CMK (cell line): ENCODE data around the gene SPTY2D1.
"Not testable (repeated sequence)": the region's sequence is repeated elsewhere in the genome, so short reads cannot be mapped to it uniquely, and the experiment has no call there.

Experiments
- DNase-seq: peaks from one replicate; pipeline ENCODE4 v3.0.0-alpha.2; 2010; ENCODE audit warnings: low read depth

SPTY2D1 gene

GRCh38 chr11:18617688-18618341 lies 16.3 kb downstream of the SPTY2D1 start:
- no peak for DNase-seq

- DNase-seq = no peak
Measured at GRCh38 chr11:18615628-18616392, 18.3 kb downstream of the SPTY2D1 start.

DNA sequence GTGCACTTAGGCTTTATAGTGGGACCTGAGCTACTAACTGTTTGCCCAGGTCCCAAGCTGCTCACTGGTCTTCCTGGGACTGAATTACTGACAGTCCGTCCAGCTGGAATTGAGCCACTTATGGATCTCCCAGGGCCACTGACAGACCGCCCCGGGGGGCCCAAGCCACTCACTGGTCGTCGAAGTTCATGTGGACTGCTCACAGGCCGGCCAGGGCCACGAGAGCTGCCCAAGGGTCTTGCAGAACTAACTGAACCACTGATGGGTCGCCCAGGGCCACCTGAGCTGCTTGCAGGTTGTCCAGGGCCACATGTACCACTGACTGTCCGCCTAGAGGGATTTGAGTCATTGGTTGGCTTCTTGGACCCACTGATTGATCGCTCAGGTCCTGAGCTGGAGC lies 19.5 kb downstream of the SPTY2D1 start:
- no peak for DNase-seq

DNA sequence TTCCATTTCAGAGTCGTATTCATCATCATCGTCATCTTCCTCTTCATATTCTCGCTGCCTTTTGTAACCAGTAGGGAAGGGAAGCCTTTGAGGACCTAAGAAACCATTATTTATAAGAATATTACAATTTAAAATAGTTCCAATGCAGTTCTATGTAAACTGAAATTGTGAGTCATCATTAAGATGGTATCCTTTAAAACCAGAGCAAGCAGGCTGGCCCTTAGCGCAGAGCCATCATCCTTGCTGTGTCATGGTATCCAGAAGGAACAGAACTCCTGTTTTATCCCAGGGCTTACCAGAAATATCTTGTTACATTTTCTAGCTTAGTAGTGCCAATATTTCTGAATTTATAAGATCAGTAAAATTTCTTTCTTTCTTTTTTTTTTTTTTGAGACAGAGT lies 21.7 kb downstream of the SPTY2D1 start:
- DNase-seq = no peak

DNA sequence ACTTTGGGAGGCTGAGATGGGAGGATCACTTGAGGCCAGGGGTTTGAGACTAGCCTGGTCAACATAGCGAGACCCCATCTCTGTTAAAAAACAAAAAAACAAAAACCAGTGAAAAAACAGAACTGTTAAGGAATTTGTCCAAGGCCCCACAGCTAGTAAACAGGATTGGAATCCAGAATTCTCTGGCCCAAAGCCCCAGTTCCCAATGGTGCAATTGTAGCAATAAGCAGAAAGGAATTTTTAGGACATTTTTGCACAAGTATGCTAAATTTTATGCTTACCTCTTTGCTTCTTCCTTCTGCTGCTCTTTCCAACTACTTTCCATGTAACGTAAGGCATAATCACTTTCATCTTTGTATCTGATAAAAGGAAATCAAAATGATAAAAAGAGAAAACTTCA lies 22.9 kb downstream of the SPTY2D1 start:
- DNase-seq = no peak

- DNase-seq = no peak
Measured at GRCh38 chr11:18608376-18608775, 25.8 kb downstream of the SPTY2D1 start.

DNA sequence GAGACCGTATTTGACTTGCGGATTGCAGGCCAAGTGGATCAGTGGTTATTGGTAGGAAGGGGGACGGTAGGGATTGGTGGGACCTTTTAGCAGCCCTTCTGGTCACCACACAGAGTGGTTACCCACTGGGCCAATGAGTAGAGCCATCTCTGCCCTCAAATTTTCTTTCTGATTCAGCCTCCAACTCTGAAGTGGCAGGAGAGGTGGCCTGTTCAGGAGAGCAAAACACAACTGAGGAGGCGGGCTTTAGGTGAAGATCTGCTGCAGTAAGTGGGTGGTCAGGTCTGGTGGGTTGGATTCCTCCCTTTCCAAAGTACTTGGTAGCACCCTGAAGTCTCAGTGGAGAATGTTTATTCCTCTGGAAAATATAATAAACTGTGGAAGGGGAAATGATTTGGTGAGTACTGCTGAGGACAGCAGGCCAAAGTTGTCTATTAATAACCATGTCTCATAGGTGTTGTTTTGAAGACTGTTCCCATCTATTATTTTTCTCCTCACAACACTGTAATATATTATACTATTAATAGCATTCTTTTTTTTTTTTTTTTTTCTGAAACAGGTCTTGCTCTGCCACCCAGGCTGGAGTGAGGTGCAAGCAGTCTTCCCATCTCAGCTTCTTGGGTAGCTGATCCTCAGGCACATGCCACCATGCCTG lies 33.1 kb downstream of the SPTY2D1 start:
- no peak for DNase-seq

- no peak for DNase-seq
Measured at GRCh38 chr11:18599739-18600230, 34.4 kb downstream of the SPTY2D1 start, which contains the start of gene MISFA. Gene MISFA, plus strand, starts transcription at chr11:18599789. Its CDS starts 140 bp downstream, at chr11:18599929.

DNA sequence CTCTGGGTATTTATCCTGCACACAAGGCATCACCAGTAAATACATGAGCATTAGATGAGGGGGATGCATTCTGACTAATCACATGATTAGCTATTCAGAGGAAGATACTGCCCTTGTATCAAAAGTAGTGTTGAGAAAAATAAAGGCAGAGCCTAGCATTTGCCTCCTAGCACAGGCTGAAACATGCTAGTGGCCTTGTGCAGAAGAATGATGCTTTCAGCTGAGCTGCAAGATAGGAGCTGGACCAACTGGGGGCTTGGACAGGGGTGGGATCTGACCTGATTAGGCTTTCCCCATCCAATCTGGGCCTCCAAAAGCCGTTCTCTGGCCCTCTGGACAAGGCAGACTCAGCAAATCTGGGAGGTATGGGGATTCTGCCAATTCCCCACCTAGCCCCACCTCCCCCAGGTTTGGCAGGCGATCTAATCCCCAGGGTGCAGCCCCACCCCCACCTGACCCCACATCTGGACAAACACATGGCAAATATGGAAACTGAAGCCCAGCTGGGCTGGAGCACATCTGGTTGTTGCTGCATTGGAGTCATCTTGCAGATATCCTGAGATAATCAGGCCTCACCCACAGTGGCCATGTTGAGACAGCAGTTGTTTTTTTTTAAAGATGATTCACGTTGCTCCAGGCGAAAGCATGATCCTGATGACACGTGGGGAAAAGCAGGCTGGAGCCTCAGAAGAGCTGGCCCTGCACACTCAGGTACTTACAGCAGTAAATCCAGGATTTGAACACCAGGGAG lies 39.0 kb downstream of the SPTY2D1 start:
- no peak for DNase-seq

DNA sequence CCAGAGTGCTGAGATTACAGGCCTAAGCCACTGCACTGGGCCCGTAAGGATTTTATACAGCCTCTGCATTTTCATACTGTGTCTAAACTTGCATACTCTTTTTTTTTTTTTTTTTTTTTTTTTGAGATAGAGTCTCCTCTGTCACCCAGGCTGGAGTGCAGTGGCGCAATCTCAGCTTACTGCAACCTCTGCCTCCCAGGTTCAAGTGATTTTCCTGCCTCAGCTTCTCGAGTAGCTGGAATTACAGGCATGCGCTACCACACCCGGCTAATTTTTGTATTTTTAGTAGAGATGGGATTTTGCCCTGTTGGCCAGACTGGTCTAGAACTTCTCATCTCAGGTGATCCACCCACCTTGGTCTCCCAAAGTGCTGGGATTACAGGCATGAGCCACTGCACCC lies 40.1 kb downstream of the SPTY2D1 start:
- not testable (repeated sequence) for DNase-seq

DNA sequence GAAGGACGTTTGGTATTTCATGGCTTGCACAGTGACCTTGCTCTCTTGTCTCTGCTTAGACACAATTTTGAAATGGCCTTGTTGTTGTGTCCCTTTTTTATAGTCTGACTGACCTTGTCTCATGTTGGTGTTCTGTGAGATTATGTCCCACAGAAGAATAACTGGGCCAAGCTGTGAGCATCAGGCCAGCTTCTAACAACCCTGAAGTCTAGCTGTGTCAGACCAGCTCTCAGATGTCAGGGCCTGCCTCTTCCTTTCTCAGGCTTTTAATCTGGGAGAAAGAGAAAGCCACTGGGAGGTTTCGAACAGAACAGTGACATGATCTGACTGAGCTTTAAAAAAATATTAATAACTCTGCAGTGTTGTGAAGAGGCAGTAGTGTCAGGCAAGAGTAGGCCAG lies 43.6 kb downstream of the SPTY2D1 start:
- no peak for DNase-seq

GRCh38 chr11:18588297-18589252 lies 45.6 kb downstream of the SPTY2D1 start, which contains the start of gene UEVLD:
Gene UEVLD, minus strand, starts transcription at chr11:18588734. Its CDS starts 80 bp downstream, at chr11:18588654.
- DNase-seq = peak; percentile 64

GRCh38 chr11:18581825-18582224 lies 52.3 kb downstream of the SPTY2D1 start:
- no peak for DNase-seq

GRCh38 chr11:18580113-18580766 lies 53.9 kb downstream of the SPTY2D1 start:
- DNase-seq = no peak

- DNase-seq = no peak
Measured at GRCh38 chr11:18578975-18579598, 55.1 kb downstream of the SPTY2D1 start.

GRCh38 chr11:18575361-18575760 lies 58.8 kb downstream of the SPTY2D1 start:
- no peak for DNase-seq

DNA sequence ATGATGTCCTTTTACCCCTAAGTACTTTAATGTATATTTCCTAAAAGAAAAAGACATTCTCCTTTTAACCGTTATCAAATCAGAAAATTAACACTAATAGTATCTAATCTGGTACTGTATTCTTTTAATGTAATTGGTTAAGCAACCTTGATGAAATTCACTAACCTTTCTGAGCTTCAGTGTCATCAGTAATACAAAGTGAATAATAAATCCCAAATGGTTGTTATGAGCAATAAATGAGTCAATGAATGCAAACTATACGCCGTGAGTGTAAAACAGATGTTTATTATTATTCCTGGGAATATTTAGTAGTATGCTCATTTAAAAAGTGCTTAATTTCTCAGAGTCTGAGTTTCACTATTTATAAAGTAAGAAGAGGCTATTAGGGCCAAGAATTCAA lies 67.1 kb downstream of the SPTY2D1 start:
- DNase-seq = no peak

DNA sequence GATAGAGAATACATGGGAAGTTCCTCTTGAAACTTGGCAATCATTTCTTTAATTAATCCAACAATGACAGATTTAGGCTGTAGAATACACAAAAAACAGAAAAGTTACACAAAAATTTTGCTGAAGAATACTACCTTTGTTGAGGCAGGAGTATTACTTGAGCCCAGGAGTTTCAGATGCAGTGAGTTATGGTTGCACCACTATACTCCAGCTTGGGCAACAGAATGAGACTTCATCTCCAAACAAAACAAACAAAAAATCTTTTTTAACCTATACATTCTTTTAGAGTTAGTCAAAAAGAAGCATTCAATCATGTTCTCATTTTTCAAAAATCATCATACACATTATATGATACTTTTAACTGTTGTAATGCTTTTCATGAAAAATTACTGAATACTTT lies 67.7 kb downstream of the SPTY2D1 start:
- DNase-seq = no peak

- no peak for DNase-seq
Measured at GRCh38 chr11:18564149-18564548, 70.0 kb downstream of the SPTY2D1 start.
